ENCODE measurements around the gene DENND2A.

- TF ChIP-seq EZH2 (IDR thresholded peaks at IDR 0.05; ENCODE audit: borderline replicate concordance, control insufficient read depth, low read depth, low read length) = no peak
- no peak for TF ChIP-seq YY1 (IDR thresholded peaks at IDR 0.05; ENCODE audit: low read depth, low read length)
- TF ChIP-seq, protein P1, sequence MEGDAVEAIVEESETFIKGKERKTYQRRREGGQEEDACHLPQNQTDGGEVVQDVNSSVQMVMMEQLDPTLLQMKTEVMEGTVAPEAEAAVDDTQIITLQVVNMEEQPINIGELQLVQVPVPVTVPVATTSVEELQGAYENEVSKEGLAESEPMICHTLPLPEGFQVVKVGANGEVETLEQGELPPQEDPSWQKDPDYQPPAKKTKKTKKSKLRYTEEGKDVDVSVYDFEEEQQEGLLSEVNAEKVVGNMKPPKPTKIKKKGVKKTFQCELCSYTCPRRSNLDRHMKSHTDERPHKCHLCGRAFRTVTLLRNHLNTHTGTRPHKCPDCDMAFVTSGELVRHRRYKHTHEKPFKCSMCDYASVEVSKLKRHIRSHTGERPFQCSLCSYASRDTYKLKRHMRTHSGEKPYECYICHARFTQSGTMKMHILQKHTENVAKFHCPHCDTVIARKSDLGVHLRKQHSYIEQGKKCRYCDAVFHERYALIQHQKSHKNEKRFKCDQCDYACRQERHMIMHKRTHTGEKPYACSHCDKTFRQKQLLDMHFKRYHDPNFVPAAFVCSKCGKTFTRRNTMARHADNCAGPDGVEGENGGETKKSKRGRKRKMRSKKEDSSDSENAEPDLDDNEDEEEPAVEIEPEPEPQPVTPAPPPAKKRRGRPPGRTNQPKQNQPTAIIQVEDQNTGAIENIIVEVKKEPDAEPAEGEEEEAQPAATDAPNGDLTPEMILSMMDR (IDR thresholded peaks at IDR 0.05 in 2 of 3, conservative IDR thresholded peaks at IDR 0.05 in 1 of 3; ENCODE audit: control insufficient read depth in 2 of 3, extremely low read depth in 1 of 3, insufficient read depth in 1 of 3, low read depth in 3 of 3, low read length in 3 of 3) = no peak
- TF ChIP-seq BHLHE40 (IDR thresholded peaks at IDR 0.05; ENCODE audit: borderline replicate concordance in 1 of 2, low read depth in 2 of 2, low read length in 1 of 2) = no peak; a peak in 1 of 4 replicates
- TF ChIP-seq RUNX3 (IDR thresholded peaks at IDR 0.05; ENCODE audit: low read length) = peak; percentile 74
- no peak for TF ChIP-seq TAF1 (IDR thresholded peaks at IDR 0.05; ENCODE audit: borderline replicate concordance, low read depth, low read length)
- TF ChIP-seq CREM (IDR thresholded peaks at IDR 0.05; ENCODE audit: low read depth) = no peak
- peak in 1 of 2 experiments; percentile 71; a peak in 2 of 4 replicates for TF ChIP-seq EP300 (IDR thresholded peaks at IDR 0.05; ENCODE audit: borderline replicate concordance in 1 of 2, control insufficient read depth in 1 of 2, low read depth in 2 of 2, low read length in 2 of 2)
- TF ChIP-seq HDGF (IDR thresholded peaks at IDR 0.05) = no peak
Measured at GRCh38 chr7:140676306-140676705, 35.7 kb upstream of the DENND2A start.

Data from GM12878 (cell line).